ENCODE measurements around the gene CTSC.

Gene CTSC

GRCh38 chr11:88320149-88320559 is 17.4 kb downstream of the CTSC start (continued):
- TF ChIP-seq CTCF (tag by site-specific recombination; IDR thresholded peaks at IDR 0.05): no peak
- TF ChIP-seq ZNF132 (tag by site-specific recombination; IDR thresholded peaks at IDR 0.05; ENCODE audit: borderline replicate concordance): no peak
- peak; percentile 57 for TF ChIP-seq ZBTB8A (tag by site-specific recombination; IDR thresholded peaks at IDR 0.05)
- no peak for TF ChIP-seq ZBTB20 (tag by site-specific recombination; IDR thresholded peaks at IDR 0.05)
- TF ChIP-seq ZNF518A (tag by site-specific recombination; conservative IDR thresholded peaks at IDR 0.05; ENCODE audit: low read depth): no peak
- TF ChIP-seq ZNF837 (tag by site-specific recombination; IDR thresholded peaks at IDR 0.05): no peak
- TF ChIP-seq PRDM4 (tag by site-specific recombination; IDR thresholded peaks at IDR 0.05): peak; percentile 96
- no peak for TF ChIP-seq ZNF280C (tag by site-specific recombination; IDR thresholded peaks at IDR 0.05)
- TF ChIP-seq ZFP41 (tag by site-specific recombination; IDR thresholded peaks at IDR 0.05; ENCODE audit: borderline replicate concordance): no peak
- TF ChIP-seq ZNF155 (tag by site-specific recombination; IDR thresholded peaks at IDR 0.05): no peak
- TF ChIP-seq ZNF324 (tag by site-specific recombination; IDR thresholded peaks at IDR 0.05): peak; percentile 56; the same call in 1 of the 2 replicates
- no peak for TF ChIP-seq ZNF114 (tag by site-specific recombination; IDR thresholded peaks at IDR 0.05)
- no peak for TF ChIP-seq ZBTB26 (tag by site-specific recombination; optimal IDR thresholded peaks at IDR 0.05)
- no peak for TF ChIP-seq ZNF140 (tag by site-specific recombination; IDR thresholded peaks at IDR 0.05)
- TF ChIP-seq HOXD13 (CRISPR knock-in tag; IDR thresholded peaks at IDR 0.05; ENCODE audit: borderline replicate concordance): no peak
- TF ChIP-seq TRIM28 (IDR thresholded peaks at IDR 0.05; ENCODE audit: borderline replicate concordance, low read length): peak; percentile 45; the same call in 1 of the 2 replicates
- TF ChIP-seq RBAK (tag by site-specific recombination; IDR thresholded peaks at IDR 0.05): no peak
- TF ChIP-seq ZNF148 (tag by site-specific recombination; IDR thresholded peaks at IDR 0.05; ENCODE audit: borderline replicate concordance): no peak
- TF ChIP-seq PRDM1 (tag by site-specific recombination; IDR thresholded peaks at IDR 0.05): no peak
- peak; percentile 41; the same call in 1 of the 2 replicates for TF ChIP-seq ZNF692 (tag by site-specific recombination; IDR thresholded peaks at IDR 0.05)
- no peak for TF ChIP-seq ZSCAN16 (tag by site-specific recombination; IDR thresholded peaks at IDR 0.05)
- TF ChIP-seq ZNF549 (tag by site-specific recombination; IDR thresholded peaks at IDR 0.05): no peak
- TF ChIP-seq ZNF624 (tag by site-specific recombination; IDR thresholded peaks at IDR 0.05): no peak
- TF ChIP-seq ZNF2 (tag by site-specific recombination; IDR thresholded peaks at IDR 0.05): peak; percentile 65; the same call in 1 of the 2 replicates
